RWPE1 (cell line): Measurements from ENCODE around the gene SPON1.

Experiments used
- CTCF ChIA-PET: fragments of 350-600 bp; sonication (Branson Sonifier 250); formaldehyde crosslinking; extraction: SDS; loops from one replicate; lab custom pipeline; 2021; lab: Yijun Ruan, JAX
- POLR2A ChIA-PET: fragments of 400-600 bp; formaldehyde crosslinking; extraction: SDS; loops from one replicate; lab custom pipeline; 2020; ENCODE audit warnings: antibody characterized with exemption; ENCODE audit not compliant: low non-redundant PET; lab: Yijun Ruan, JAX
- DNase-seq: peaks from one replicate; pipeline ENCODE4 v3.0.0; 2012; ENCODE audit warnings: low spot score
- H3K27ac ChIP-seq: fragments of 450-650 bp; 2 replicates; pipeline ENCODE4 v1.5.1; 2017
- CTCF ChIP-seq: fragments of 450-650 bp; conservative IDR thresholded peaks from 2 replicates; pipeline ENCODE4 v1.5.1; 2017; ENCODE audit warnings: low read depth, mild to moderate bottlenecking

Gene SPON1

GRCh38 chr11:14055936-14056335 is 93.4 kb downstream of the SPON1 start:
- no peak for DNase-seq
- no peak for TF ChIP-seq CTCF
- ChIA-PET POLR2A (no interaction called here), CTCF (no interaction called here)
- H3K27ac ChIP-seq: no peak overlapping the region

DNA sequence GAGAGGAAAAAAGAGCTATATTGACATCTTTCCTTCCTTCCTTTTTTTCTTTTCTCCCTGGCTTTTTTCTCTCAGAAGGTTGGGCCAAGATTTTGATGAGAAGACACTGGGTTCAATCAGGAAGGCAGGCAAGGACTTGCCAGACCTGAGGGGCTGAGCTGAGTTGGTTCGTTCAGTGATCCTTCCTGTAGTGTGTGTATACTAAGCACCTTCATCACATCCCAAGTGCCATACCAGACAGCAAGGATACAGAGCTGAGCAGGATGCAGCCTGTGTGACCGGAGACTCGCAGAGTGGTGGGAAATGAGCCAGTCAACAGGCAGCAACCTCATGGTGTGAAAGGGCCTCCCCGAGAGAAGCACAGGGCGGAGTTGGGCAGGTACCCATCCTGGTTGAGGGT is 95.5 kb downstream of the SPON1 start:
- no peak for DNase-seq
- ChIA-PET CTCF (no interaction called here), POLR2A (no interaction called here)
- no peak overlapping the region for H3K27ac ChIP-seq
- no peak for TF ChIP-seq CTCF

- no peak for TF ChIP-seq CTCF
- H3K27ac ChIP-seq: no peak overlapping the region
- no peak for DNase-seq
- CTCF ChIA-PET: interaction anchor here (0.7 kb wide), 1 partner anchor 358 kb away, joined by 3 read pairs; no protein-coding TSS in a partner anchor
- POLR2A ChIA-PET: no interaction called here
Observed at GRCh38 chr11:14059491-14059890, 97.0 kb downstream of the SPON1 start.

DNA sequence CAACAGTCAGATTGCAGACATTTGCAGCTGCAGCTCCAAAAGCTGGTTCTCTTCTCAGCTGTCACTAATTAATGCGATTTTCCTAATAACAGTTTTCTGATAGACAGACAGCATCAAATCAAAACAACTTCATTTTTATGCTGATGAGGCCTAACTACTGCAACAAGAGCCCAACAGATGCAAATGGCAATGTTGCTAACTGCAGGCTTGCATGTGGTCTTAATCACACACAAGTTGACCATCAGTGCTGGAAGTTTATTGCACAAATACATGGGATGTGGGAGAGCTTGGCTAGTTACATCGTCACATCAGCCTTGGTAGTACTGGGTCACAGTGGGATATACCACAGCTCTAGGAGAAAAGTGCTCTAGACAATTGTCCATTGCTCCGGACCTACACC is 99.2 kb downstream of the SPON1 start:
- H3K27ac ChIP-seq: no peak overlapping the region
- no peak for DNase-seq
- no peak for TF ChIP-seq CTCF
- ChIA-PET CTCF (no interaction called here), POLR2A (no interaction called here)

DNA sequence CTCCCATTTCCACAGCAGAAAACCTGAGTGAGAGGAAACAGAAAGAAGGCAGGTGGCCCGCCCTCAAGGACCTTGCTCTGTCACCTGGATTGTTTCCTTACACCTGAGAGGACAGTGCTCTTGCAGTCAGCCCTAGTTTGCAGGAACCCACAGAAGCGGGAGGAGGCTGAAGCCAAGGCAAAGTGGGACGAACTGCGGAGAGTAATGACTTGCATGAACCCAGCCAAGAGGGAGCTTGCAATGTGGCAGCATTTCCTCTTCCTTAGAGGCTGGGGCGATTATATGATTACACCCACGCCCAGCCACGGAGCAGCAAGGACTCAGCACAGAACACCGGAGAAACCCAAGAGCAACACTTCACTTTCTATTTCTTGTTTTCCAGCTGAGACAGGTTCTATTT is 102.6 kb downstream of the SPON1 start:
- no peak overlapping the region for H3K27ac ChIP-seq

GRCh38 chr11:14065681-14066080 is 103.2 kb downstream of the SPON1 start:
- ChIA-PET CTCF (interaction anchor here (0.5 kb wide), 1 partner anchor 157 kb away, joined by 3 read pairs; no protein-coding TSS in a partner anchor), POLR2A (no interaction called here)
- no peak for DNase-seq
- TF ChIP-seq CTCF: no peak
- no peak overlapping the region for H3K27ac ChIP-seq

More for the DNA sequence above, 102.6 kb downstream of the SPON1 start:
- no peak for TF ChIP-seq CTCF
- ChIA-PET POLR2A (no interaction called here), CTCF (no interaction called here)
- DNase-seq: no peak
